ENCODE results near the gene IRAK2. TPM values are rescaled to one million over a fixed set of nuclear protein-coding genes. Genes with fewer than 3 reads are reported as not detected.

The IRAK2 gene
- polyA plus RNA-seq, 3 donors = 0.78 to 2.0 (median 1.5) TPM

- H3K9ac ChIP-seq (ENCODE audit: insufficient read depth, low read length, poor library complexity, severe bottlenecking) = no peak overlapping the region
- 85% methylated on average over 5 of the region's 6 CpGs for WGBS (ENCODE audit: insufficient coverage)
- peaks cover 19 to 22% of the 10 kb centered on the region in 2 donors for H3K4me1 ChIP-seq (ENCODE audit: control insufficient read depth in 1 of 2, insufficient read depth in 2 of 2, low read length in 2 of 2)
- peaks cover 52% of the 10 kb centered on the region for H4K20me1 ChIP-seq (ENCODE audit: insufficient read depth, low read length)
- H3K79me2 ChIP-seq (ENCODE audit: insufficient read depth, low read length) = peaks cover 43% of the 10 kb centered on the region
- no peak overlapping the region for H2AFZ ChIP-seq (ENCODE audit: insufficient read depth, low read depth, low read length, poor library complexity, severe bottlenecking)
- TF ChIP-seq, protein P1, sequence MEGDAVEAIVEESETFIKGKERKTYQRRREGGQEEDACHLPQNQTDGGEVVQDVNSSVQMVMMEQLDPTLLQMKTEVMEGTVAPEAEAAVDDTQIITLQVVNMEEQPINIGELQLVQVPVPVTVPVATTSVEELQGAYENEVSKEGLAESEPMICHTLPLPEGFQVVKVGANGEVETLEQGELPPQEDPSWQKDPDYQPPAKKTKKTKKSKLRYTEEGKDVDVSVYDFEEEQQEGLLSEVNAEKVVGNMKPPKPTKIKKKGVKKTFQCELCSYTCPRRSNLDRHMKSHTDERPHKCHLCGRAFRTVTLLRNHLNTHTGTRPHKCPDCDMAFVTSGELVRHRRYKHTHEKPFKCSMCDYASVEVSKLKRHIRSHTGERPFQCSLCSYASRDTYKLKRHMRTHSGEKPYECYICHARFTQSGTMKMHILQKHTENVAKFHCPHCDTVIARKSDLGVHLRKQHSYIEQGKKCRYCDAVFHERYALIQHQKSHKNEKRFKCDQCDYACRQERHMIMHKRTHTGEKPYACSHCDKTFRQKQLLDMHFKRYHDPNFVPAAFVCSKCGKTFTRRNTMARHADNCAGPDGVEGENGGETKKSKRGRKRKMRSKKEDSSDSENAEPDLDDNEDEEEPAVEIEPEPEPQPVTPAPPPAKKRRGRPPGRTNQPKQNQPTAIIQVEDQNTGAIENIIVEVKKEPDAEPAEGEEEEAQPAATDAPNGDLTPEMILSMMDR (IDR thresholded peaks at IDR 0.05) = no peak
- no peak for DNase-seq
- no peaks in the 10 kb centered on the region for H3K9me3 Mint-ChIP-seq
- no peak overlapping the region for H3K4me3 Mint-ChIP-seq
- intact Hi-C loops (cut with micrococcal nuclease) = no loop called here
- H3K36me3 Mint-ChIP-seq = peaks cover 57 to 86% of the 10 kb centered on the region in 2 donors
- H3K4me1 Mint-ChIP-seq = peaks cover 19% of the 10 kb centered on the region
- peaks cover 54 to 87% of the 10 kb centered on the region in 2 donors for H3K36me3 ChIP-seq (replicated peaks in 1 of 2; ENCODE audit: control insufficient read depth in 1 of 2, insufficient read depth in 2 of 2, low read length in 2 of 2)
- no peak overlapping the region for H3K4me3 ChIP-seq (replicated peaks in 1 of 3; ENCODE audit: low read depth in 2 of 3, low read length in 3 of 3)
- no peaks in the 10 kb centered on the region for H3K27me3 ChIP-seq (ENCODE audit: control insufficient read depth in 2 of 2, insufficient read depth in 2 of 2, low read length in 2 of 2)
- no peak overlapping the region for H3K27ac ChIP-seq (ENCODE audit: low read depth in 1 of 2, low read length in 2 of 2)
- no peaks in the 10 kb centered on the region for H3K27me3 Mint-ChIP-seq (ENCODE audit: low read depth in 3 of 3)
- H3K9me3 ChIP-seq (replicated peaks in 1 of 2; ENCODE audit: control insufficient read depth in 1 of 2, insufficient read depth in 1 of 2, low read length in 2 of 2) = no peaks in the 10 kb centered on the region
- peak overlapping the region in 1 of 7 donors; percentile 21 for H3K27ac Mint-ChIP-seq
- no peak overlapping the region for H3K4me2 ChIP-seq (replicated peaks; ENCODE audit: extremely low read depth, low read length, poor library complexity, severe bottlenecking)
Measured at GRCh38 chr3:10150987-10151386, 13.7 kb upstream of the IRAK2 start.

DNA sequence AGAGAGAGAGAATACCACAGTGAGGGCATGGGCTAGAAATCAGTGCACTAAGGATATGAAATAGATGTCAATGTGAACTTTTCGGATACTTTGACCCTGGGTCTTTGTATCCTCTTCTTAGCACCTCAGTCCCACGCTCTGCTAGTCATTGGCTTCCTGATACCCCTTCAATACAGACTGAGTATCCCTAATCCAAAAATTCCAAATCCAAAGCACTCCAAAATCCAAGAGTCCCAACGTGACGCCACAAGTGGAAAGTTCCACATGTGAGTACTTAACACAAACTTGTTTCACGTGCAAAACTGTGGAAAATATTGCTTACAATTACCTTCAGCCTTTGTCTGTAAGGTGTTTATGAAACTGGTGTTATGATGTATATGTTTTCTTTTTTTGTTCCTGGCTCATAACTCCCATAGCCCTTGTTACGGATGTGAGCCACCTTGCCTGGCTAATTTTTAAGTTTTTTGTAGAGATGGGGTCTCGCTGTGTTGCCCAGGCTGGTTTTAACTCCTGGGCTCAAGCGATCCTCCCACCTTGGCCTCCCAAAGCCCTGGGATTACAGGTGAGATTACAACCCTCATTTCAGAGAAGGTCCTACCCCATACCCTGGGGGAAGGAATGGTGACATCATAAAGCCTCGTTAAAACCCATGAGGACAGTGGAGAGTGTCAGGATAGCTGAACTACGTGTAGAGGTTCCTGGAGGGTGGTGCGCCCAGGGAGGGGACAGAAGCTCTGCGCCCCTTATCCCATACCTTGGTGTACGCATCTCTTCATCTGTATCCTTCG is 10.2 kb upstream of the IRAK2 start:
- Mint-ChIP-seq H3K9me3 (no peaks in the 10 kb centered on the region), H3K4me1 (peaks cover 2% of the 10 kb centered on the region), H3K36me3 (peaks cover 39 to 57% of the 10 kb centered on the region in 2 donors), H3K27me3 (ENCODE audit: low read depth in 3 of 3) (peaks cover 0 to 2% (median 0%) of the 10 kb centered on the region in 3 donors), H3K27ac (peak overlapping the region in 3 of 7 donors; percentile 10 to 42 (median 21)), H3K4me3 (no peak overlapping the region)
- peaks cover under 1 to 3% of the 10 kb centered on the region in 2 donors for H3K4me1 ChIP-seq (ENCODE audit: control insufficient read depth in 1 of 2, insufficient read depth in 2 of 2, low read length in 2 of 2)
- no peak overlapping the region for H3K27ac ChIP-seq (ENCODE audit: low read depth in 1 of 2, low read length in 2 of 2)
- no peak overlapping the region for H3K4me3 ChIP-seq (replicated peaks in 1 of 3; ENCODE audit: low read depth in 2 of 3, low read length in 3 of 3)
- no peak overlapping the region for H2AFZ ChIP-seq (ENCODE audit: insufficient read depth, low read depth, low read length, poor library complexity, severe bottlenecking)
- H3K9me3 ChIP-seq (replicated peaks in 1 of 2; ENCODE audit: control insufficient read depth in 1 of 2, insufficient read depth in 1 of 2, low read length in 2 of 2) = no peaks in the 10 kb centered on the region
- H3K79me2 ChIP-seq (ENCODE audit: insufficient read depth, low read length) = peaks cover 14% of the 10 kb centered on the region
- no peak overlapping the region for H3K4me2 ChIP-seq (replicated peaks; ENCODE audit: extremely low read depth, low read length, poor library complexity, severe bottlenecking)
- peaks cover 18% of the 10 kb centered on the region for H4K20me1 ChIP-seq (ENCODE audit: insufficient read depth, low read length)
- 98% methylated on average over 7 of the region's 14 CpGs for WGBS (ENCODE audit: insufficient coverage)
- H3K36me3 ChIP-seq (replicated peaks in 1 of 2; ENCODE audit: control insufficient read depth in 1 of 2, insufficient read depth in 2 of 2, low read length in 2 of 2) = peaks cover 43 to 57% of the 10 kb centered on the region in 2 donors
- TF ChIP-seq, protein P1 (IDR thresholded peaks at IDR 0.05) = no peak
- no peaks in the 10 kb centered on the region for H3K27me3 ChIP-seq (ENCODE audit: control insufficient read depth in 2 of 2, insufficient read depth in 2 of 2, low read length in 2 of 2)
- intact Hi-C loops (cut with micrococcal nuclease) = no loop called here
- H3K9ac ChIP-seq (ENCODE audit: insufficient read depth, low read length, poor library complexity, severe bottlenecking) = no peak overlapping the region
- DNase-seq = no peak

All from CD14-positive monocyte (primary cell).